ENCODE data around the gene SHISA2. TPM values are rescaled to one million over a fixed set of nuclear protein-coding genes. Genes with fewer than 3 reads are reported as not detected.

SHISA2 gene
- total RNA-seq, 4 donors from 2014 or later, result not detected

- in situ Hi-C loops (cut with MboI; ENCODE audit: low pct_ligation_motif_present in 1 of 4, low pct_unique_long_range_greater_than_20kb in 1 of 4, low sequenced_read_pairs in 3 of 4) (no loop called here), intact Hi-C loops (cut with DNase I; ENCODE audit: low total_unique reads) (no loop called here)
- WGBS, 2 donors (ENCODE audit: low coverage in 1 of 2), result 70% methylated on average over 13 of the region's 13 CpGs; no CpG with 5 or more reads in 1 of the 2 donors
- no peak for DNase-seq
- TF ChIP-seq POLR2AphosphoS5 (IDR thresholded peaks at IDR 0.05) (no peak), CTCF (IDR thresholded peaks at IDR 0.05) (no peak), EP300 (IDR thresholded peaks at IDR 0.05; ENCODE audit: low read depth) (no peak), POLR2A (IDR thresholded peaks at IDR 0.05) (no peak)
- no peaks in the 10 kb centered on the region for H3K4me1 ChIP-seq
- no peaks in the 10 kb centered on the region for H3K9me3 ChIP-seq
- no peaks in the 10 kb centered on the region for H3K27me3 ChIP-seq
- no peak overlapping the region for H3K4me3 ChIP-seq
- no peak overlapping the region for H3K27ac ChIP-seq
- H3K36me3 ChIP-seq, result no peaks in the 10 kb centered on the region
Measured at GRCh38 chr13:26022538-26023292, 29.1 kb downstream of the SHISA2 start.

DNA sequence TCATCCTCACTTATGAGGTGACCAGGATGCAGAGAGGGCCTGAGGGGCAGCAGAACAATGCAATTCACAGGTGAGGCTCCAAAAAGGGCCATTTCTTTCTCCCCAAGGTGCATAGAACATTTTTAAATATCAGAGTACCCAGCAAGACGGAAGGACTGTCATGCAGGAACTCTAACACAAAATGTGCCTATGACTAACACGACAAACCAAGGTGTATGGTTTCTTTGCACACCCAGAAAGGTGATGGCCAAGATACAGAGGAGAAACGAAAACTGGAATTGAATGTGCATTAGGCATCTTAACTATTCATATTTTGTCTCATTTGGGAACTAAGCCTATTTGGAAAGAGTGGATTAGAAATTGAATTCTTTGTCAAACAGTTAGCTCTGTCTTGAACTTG lies 29.9 kb downstream of the SHISA2 start:
- H3K27ac ChIP-seq, result no peak overlapping the region
- intact Hi-C loops (cut with DNase I; ENCODE audit: low total_unique reads), result no loop called here
- WGBS, 2 donors (ENCODE audit: low coverage in 1 of 2), result 72 to 79% methylated on average over 2 to 3 of the region's 3 CpGs

DNA sequence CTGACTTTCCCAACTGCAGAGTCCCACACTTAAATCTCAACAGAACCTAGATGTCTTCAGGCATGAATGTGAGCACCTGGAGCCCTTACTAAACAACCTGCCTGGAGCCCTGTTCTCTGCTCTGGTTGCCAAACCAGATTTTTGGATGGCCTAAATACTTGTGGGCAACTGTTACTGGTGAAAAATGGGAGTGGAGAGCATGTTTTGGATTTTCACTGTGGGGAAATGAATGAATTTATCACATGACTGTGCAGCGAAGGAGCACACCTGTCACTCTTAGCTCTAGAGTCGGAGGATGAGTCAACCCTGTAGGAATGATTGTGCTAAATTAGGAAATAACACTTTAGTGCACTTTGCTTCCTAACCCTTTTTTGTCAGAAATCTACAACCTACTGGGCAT lies 30.3 kb downstream of the SHISA2 start:
- intact Hi-C loops (cut with DNase I; ENCODE audit: low total_unique reads), result no loop called here
- TF ChIP-seq POLR2AphosphoS5 (IDR thresholded peaks at IDR 0.05) (no peak), EP300 (IDR thresholded peaks at IDR 0.05; ENCODE audit: low read depth) (no peak), CTCF (IDR thresholded peaks at IDR 0.05) (no peak), POLR2A (IDR thresholded peaks at IDR 0.05) (no peak)
- Histone ChIP-seq H3K9me3 (no peaks in the 10 kb centered on the region), H3K27ac (no peak overlapping the region), H3K27me3 (no peaks in the 10 kb centered on the region), H3K4me3 (no peak overlapping the region), H3K4me1 (no peaks in the 10 kb centered on the region), H3K36me3 (no peaks in the 10 kb centered on the region)
- DNase-seq, result no peak
- in situ Hi-C loops (cut with MboI; ENCODE audit: low pct_ligation_motif_present in 1 of 4, low pct_unique_long_range_greater_than_20kb in 1 of 4, low sequenced_read_pairs in 3 of 4), result no loop called here
- 60% methylated on average over 2 of the region's 2 CpGs; no CpG with 5 or more reads in 1 of the 2 donors for WGBS, 2 donors (ENCODE audit: low coverage in 1 of 2)

More for the DNA sequence above, 29.9 kb downstream of the SHISA2 start:
- no peaks in the 10 kb centered on the region for H3K36me3 ChIP-seq
- H3K9me3 ChIP-seq, result no peaks in the 10 kb centered on the region
- H3K4me1 ChIP-seq, result no peaks in the 10 kb centered on the region
- H3K27me3 ChIP-seq, result no peaks in the 10 kb centered on the region
- H3K4me3 ChIP-seq, result no peak overlapping the region
- TF ChIP-seq POLR2AphosphoS5 (IDR thresholded peaks at IDR 0.05), result no peak
- no peak for TF ChIP-seq EP300 (IDR thresholded peaks at IDR 0.05; ENCODE audit: low read depth)
- no peak for TF ChIP-seq POLR2A (IDR thresholded peaks at IDR 0.05)
- no peak for TF ChIP-seq CTCF (IDR thresholded peaks at IDR 0.05)
- in situ Hi-C loops (cut with MboI; ENCODE audit: low pct_ligation_motif_present in 1 of 4, low pct_unique_long_range_greater_than_20kb in 1 of 4, low sequenced_read_pairs in 3 of 4), result no loop called here
- DNase-seq, result no peak

GRCh38 chr13:26020891-26021290 lies 30.9 kb downstream of the SHISA2 start:
- in situ Hi-C loops (cut with MboI; ENCODE audit: low pct_ligation_motif_present in 1 of 4, low pct_unique_long_range_greater_than_20kb in 1 of 4, low sequenced_read_pairs in 3 of 4), result no loop called here
- DNase-seq, result no peak
- intact Hi-C loops (cut with DNase I; ENCODE audit: low total_unique reads), result no loop called here
- Histone ChIP-seq H3K27me3 (no peaks in the 10 kb centered on the region), H3K27ac (no peak overlapping the region), H3K4me3 (no peak overlapping the region), H3K4me1 (no peaks in the 10 kb centered on the region), H3K36me3 (no peaks in the 10 kb centered on the region), H3K9me3 (no peaks in the 10 kb centered on the region)
- TF ChIP-seq POLR2A (IDR thresholded peaks at IDR 0.05), result no peak
- no peak for TF ChIP-seq CTCF (IDR thresholded peaks at IDR 0.05)
- TF ChIP-seq EP300 (IDR thresholded peaks at IDR 0.05; ENCODE audit: low read depth), result no peak
- no peak for TF ChIP-seq POLR2AphosphoS5 (IDR thresholded peaks at IDR 0.05)
- 40 to 73% methylated on average over 2 to 7 of the region's 7 CpGs for WGBS, 2 donors (ENCODE audit: low coverage in 1 of 2)

Measured in transverse colon (tissue), 4 donors.